Upper lobe of right lung (tissue), 1 donor: ENCODE data around the gene COL4A4. TPM values are rescaled to one million over a fixed set of nuclear protein-coding genes. Genes with fewer than 3 reads are reported as not detected.
"Not testable (repeated sequence)": the region's sequence is repeated elsewhere in the genome, so short reads cannot be mapped to it uniquely, and the experiment has no call there.

Source experiments
- ATAC-seq: fragments of 200-7000 bp; cut with Tn5 transposase; one replicate; pipeline ENCODE4 v1.9.1; 2020; ENCODE audit warnings: mild to moderate bottlenecking, moderate library complexity
- DNase-seq: peaks from one replicate; pipeline ENCODE4 v3.0.0-alpha.2; 2020
- H3K27ac ChIP-seq: fragments of 200-600 bp; one replicate; pipeline ENCODE4 v1.8.0; 2022
- H3K27me3 ChIP-seq: fragments of 200-600 bp; one replicate; pipeline ENCODE4 v1.8.0; 2022; ENCODE audit warnings: mild to moderate bottlenecking
- H3K36me3 ChIP-seq: fragments of 200-600 bp; one replicate; pipeline ENCODE4 v1.8.0; 2022
- H3K4me1 ChIP-seq: fragments of 200-600 bp; one replicate; pipeline ENCODE4 v1.8.0; 2022
- H3K4me3 ChIP-seq: fragments of 200-600 bp; one replicate; pipeline ENCODE4 v1.8.0; 2022; ENCODE audit warnings: mild to moderate bottlenecking
- H3K9me3 ChIP-seq: fragments of 200-600 bp; one replicate; pipeline ENCODE4 v1.8.0; 2022
- intact Hi-C: fragments of 100-400 bp; cut with DNase I; formaldehyde crosslinking; loops from one replicate; pipeline ENCODE4 v1.11.0; 2022
- total RNA-seq: library from RNA; stranded (reverse); fragmentation: NEBNext Ultra II Directional; extraction: Animal tissue kit (Norgen Biotek cat#: 25700); gene quantifications from one replicate; pipeline ENCODE4 v1.2.1, GENCODE V29; 2021
- TF ChIP-seq, protein P1 (sequence below): fragments of 200-600 bp; IDR thresholded peaks from one replicate; pipeline ENCODE4 v1.8.0; 2022; ENCODE audit warnings: antibody characterized with exemption
- donor health status: DM: no; HTN: yes; CAD: no; lungs with severe emphysema.

Gene COL4A4
- total RNA-seq, 1 donor from 2014 or later: 36.1 TPM

DNA sequence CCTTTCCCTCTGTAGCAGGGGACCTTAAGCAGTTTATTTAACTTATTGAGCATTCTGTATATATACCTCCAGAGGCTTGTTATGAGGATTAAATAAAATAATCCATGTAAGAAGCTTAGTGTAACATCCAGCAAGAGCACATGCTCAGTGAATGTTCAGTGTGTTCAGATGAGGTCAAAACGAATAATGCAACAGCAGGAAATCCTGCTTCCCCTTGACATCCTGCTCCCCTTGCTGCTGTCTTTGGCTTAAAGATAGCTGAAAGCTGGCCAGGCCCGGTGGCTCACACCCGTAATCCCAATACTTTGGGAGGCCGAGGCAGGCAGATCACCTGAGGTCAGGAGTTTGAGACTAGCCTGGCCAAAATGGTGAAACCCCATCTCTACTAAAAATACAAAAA, 68.7 kb downstream of the COL4A4 start:
- TF ChIP-seq, protein P1, sequence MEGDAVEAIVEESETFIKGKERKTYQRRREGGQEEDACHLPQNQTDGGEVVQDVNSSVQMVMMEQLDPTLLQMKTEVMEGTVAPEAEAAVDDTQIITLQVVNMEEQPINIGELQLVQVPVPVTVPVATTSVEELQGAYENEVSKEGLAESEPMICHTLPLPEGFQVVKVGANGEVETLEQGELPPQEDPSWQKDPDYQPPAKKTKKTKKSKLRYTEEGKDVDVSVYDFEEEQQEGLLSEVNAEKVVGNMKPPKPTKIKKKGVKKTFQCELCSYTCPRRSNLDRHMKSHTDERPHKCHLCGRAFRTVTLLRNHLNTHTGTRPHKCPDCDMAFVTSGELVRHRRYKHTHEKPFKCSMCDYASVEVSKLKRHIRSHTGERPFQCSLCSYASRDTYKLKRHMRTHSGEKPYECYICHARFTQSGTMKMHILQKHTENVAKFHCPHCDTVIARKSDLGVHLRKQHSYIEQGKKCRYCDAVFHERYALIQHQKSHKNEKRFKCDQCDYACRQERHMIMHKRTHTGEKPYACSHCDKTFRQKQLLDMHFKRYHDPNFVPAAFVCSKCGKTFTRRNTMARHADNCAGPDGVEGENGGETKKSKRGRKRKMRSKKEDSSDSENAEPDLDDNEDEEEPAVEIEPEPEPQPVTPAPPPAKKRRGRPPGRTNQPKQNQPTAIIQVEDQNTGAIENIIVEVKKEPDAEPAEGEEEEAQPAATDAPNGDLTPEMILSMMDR: no peak
- H3K9me3 ChIP-seq: no peaks in the 10 kb centered on the region
- DNase-seq (no peak), ATAC-seq (no peak)
- no peaks in the 10 kb centered on the region for H3K27me3 ChIP-seq
- no peak overlapping the region for H3K27ac ChIP-seq
- intact Hi-C loops: no loop called here
- no peak overlapping the region for H3K4me3 ChIP-seq
- no peaks in the 10 kb centered on the region for H3K4me1 ChIP-seq
- H3K36me3 ChIP-seq: no peaks in the 10 kb centered on the region

- Histone ChIP-seq H3K4me3 (no peak overlapping the region), H3K36me3 (no peaks in the 10 kb centered on the region), H3K9me3 (no peaks in the 10 kb centered on the region), H3K4me1 (no peaks in the 10 kb centered on the region), H3K27ac (no peak overlapping the region), H3K27me3 (no peaks in the 10 kb centered on the region)
- ATAC-seq: no peak
- no peak for DNase-seq
- TF ChIP-seq, protein P1: no peak
- intact Hi-C loops: no loop called here
Observed at GRCh38 chr2:227082286-227082685, 81.7 kb downstream of the COL4A4 start.

DNA sequence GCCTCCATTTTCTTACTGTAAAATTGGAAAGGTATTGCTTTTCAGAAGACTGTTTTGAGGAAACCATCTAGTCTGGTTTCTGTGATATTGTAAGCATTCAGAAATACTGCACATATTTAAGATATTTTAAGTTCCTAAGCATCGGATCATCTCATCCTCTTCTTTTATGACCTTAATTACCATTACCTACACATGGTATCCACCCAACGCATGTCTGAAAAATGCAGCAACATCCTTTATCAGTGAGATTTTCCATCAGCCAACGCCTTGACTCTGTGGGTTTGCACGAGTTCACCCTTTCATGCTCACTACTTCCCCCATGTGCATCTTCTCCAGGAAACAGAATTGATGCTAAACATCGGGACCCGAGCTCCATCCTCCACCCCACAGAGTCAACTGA, 84.3 kb downstream of the COL4A4 start:
- no peaks in the 10 kb centered on the region for H3K4me1 ChIP-seq
- DNase-seq (no peak), ATAC-seq (no peak)
- no peak overlapping the region for H3K4me3 ChIP-seq
- H3K27me3 ChIP-seq: no peaks in the 10 kb centered on the region
- H3K9me3 ChIP-seq: no peaks in the 10 kb centered on the region
- TF ChIP-seq, protein P1: no peak
- intact Hi-C loops: no loop called here
- H3K36me3 ChIP-seq: no peaks in the 10 kb centered on the region
- H3K27ac ChIP-seq: no peak overlapping the region

GRCh38 chr2:227065065-227065464, 98.9 kb downstream of the COL4A4 start:
- H3K36me3 ChIP-seq, ATAC-seq, H3K9me3 ChIP-seq, H3K27me3 ChIP-seq, intact Hi-C loops, H3K27ac ChIP-seq, H3K4me3 ChIP-seq, H3K4me1 ChIP-seq, DNase-seq: not testable (repeated sequence)

GRCh38 chr2:227058888-227059399, 105.1 kb downstream of the COL4A4 start:
- no peaks in the 10 kb centered on the region for H3K27me3 ChIP-seq
- DNase-seq (no peak), ATAC-seq (no peak)
- H3K9me3 ChIP-seq: no peaks in the 10 kb centered on the region
- H3K27ac ChIP-seq: no peak overlapping the region
- H3K4me3 ChIP-seq: no peak overlapping the region
- H3K4me1 ChIP-seq: no peaks in the 10 kb centered on the region
- no peaks in the 10 kb centered on the region for H3K36me3 ChIP-seq
- TF ChIP-seq, protein P1: no peak
- intact Hi-C loops: no loop called here

DNA sequence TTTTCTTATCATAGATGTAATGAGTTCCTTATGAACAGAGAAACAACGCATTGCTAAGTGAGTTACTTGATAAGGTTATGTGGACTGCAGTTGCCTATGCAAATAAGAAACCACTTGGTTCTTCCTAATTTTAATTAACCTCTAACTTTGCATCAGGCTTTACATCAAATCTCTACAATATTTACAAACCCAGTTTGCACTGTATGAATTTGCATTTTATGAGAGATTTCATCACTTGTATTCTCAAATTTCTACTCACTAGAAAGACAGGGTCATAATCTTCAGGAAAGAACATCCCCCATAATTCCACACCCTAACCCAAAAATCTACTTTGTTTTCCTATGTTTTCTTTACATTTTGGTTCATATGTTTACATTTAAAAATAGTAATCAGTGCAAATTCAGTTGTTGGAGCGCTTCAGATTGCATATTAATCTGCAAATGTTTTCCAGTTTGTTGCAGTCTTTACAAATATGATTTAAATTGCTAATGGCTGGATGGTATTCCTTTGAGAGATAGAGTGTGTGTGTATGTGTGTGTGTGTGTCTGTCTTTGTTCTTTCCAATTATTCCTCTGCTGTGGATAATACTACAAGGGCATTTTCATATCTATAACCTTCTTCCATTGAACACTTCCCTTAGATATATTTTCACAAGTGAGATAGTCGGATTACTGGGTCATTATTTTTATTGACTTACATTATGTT, 106.1 kb downstream of the COL4A4 start:
- TF ChIP-seq, protein P1: no peak
- Histone ChIP-seq H3K4me1 (no peaks in the 10 kb centered on the region), H3K27me3 (no peaks in the 10 kb centered on the region), H3K27ac (no peak overlapping the region), H3K9me3 (no peaks in the 10 kb centered on the region), H3K36me3 (no peaks in the 10 kb centered on the region), H3K4me3 (no peak overlapping the region)
- intact Hi-C loops: no loop called here
- DNase-seq (no peak), ATAC-seq (no peak)
